ENCODE results near the gene ZNF446.

- TF ChIP-seq CTCF (IDR thresholded peaks at IDR 0.05; ENCODE audit: low read depth, low read length), result no peak
- TF ChIP-seq EZH2phosphoT487 (IDR thresholded peaks at IDR 0.05; ENCODE audit: low read depth), result no peak
Measured at GRCh38 chr19:58521651-58522050, 45.5 kb downstream of the ZNF446 start.
